Measurements from ENCODE around the gene NFATC1.

Gene NFATC1

GRCh38 chr18:79422022-79422782 is 26.5 kb downstream of the NFATC1 start:
- Histone ChIP-seq H3K36me3 (ENCODE audit: control insufficient read depth in 4 of 4, insufficient read depth in 4 of 4, low read length in 3 of 4) (peaks cover 8 to 45% (median 22%) of the 10 kb centered on the region in 4 experiments), H3K4me3 (ENCODE audit: control insufficient read depth in 1 of 7, extremely low read depth in 1 of 7, insufficient read depth in 4 of 7, low read depth in 2 of 7, low read length in 6 of 7) (no peak overlapping the region), H3K27ac (ENCODE audit: insufficient read depth in 1 of 2, low read depth in 1 of 2, low read length in 2 of 2, poor library complexity in 1 of 2, severe bottlenecking in 2 of 2) (no peak overlapping the region), H3K9me3 (ENCODE audit: control extremely low read depth in 1 of 5, control insufficient read depth in 4 of 5, insufficient read depth in 2 of 5, low read depth in 1 of 5, low read length in 4 of 5) (no peaks in the 10 kb centered on the region), H3K4me1 (ENCODE audit: control extremely low read depth in 1 of 4, control insufficient read depth in 4 of 4, insufficient read depth in 4 of 4, low read length in 3 of 4) (no peaks in the 10 kb centered on the region), H3K27me3 (replicated peaks in 2 of 5; ENCODE audit: control insufficient read depth in 4 of 5, insufficient read depth in 5 of 5, low read length in 4 of 5) (no peaks in the 10 kb centered on the region)
- WGBS (ENCODE audit: insufficient coverage): 97% methylated on average over 19 of the region's 24 CpGs
- no peak for DNase-seq
- ChIA-PET CTCF (interaction anchor here (0.6 to 1.4 kb wide), 4 partner anchors 9 to 76 kb away, joined by 3 to 6 read pairs (median 4); no protein-coding TSS in a partner anchor), POLR2A (no interaction called here)

- no peak overlapping the region for H3K4me3 ChIP-seq (ENCODE audit: control insufficient read depth in 1 of 7, extremely low read depth in 1 of 7, insufficient read depth in 4 of 7, low read depth in 2 of 7, low read length in 6 of 7)
- ChIA-PET POLR2A (no interaction called here), CTCF (interaction anchor here (1.2 to 1.4 kb wide), 2 partner anchors 11 to 26 kb away, joined by 3 to 6 read pairs; no protein-coding TSS in a partner anchor)
- no peaks in the 10 kb centered on the region for H3K4me1 ChIP-seq (ENCODE audit: control extremely low read depth in 1 of 4, control insufficient read depth in 4 of 4, insufficient read depth in 4 of 4, low read length in 3 of 4)
- 93% methylated on average over 8 of the region's 12 CpGs for WGBS (ENCODE audit: insufficient coverage)
- no peaks in the 10 kb centered on the region for H3K9me3 ChIP-seq (ENCODE audit: control extremely low read depth in 1 of 5, control insufficient read depth in 4 of 5, insufficient read depth in 2 of 5, low read depth in 1 of 5, low read length in 4 of 5)
- no peak overlapping the region for H3K27ac ChIP-seq (ENCODE audit: insufficient read depth in 1 of 2, low read depth in 1 of 2, low read length in 2 of 2, poor library complexity in 1 of 2, severe bottlenecking in 2 of 2)
- H3K36me3 ChIP-seq (ENCODE audit: control insufficient read depth in 4 of 4, insufficient read depth in 4 of 4, low read length in 3 of 4): peaks cover 8 to 45% (median 22%) of the 10 kb centered on the region in 4 experiments
- no peak for DNase-seq
- no peaks in the 10 kb centered on the region for H3K27me3 ChIP-seq (replicated peaks in 2 of 5; ENCODE audit: control insufficient read depth in 4 of 5, insufficient read depth in 5 of 5, low read length in 4 of 5)
Observed at GRCh38 chr18:79422783-79423165, 27.0 kb downstream of the NFATC1 start.

GRCh38 chr18:79423211-79424007 is 27.7 kb downstream of the NFATC1 start:
- H3K27me3 ChIP-seq (replicated peaks in 2 of 5; ENCODE audit: control insufficient read depth in 4 of 5, insufficient read depth in 5 of 5, low read length in 4 of 5): no peaks in the 10 kb centered on the region
- CTCF ChIA-PET: no interaction called here
- no peaks in the 10 kb centered on the region for H3K4me1 ChIP-seq (ENCODE audit: control extremely low read depth in 1 of 4, control insufficient read depth in 4 of 4, insufficient read depth in 4 of 4, low read length in 3 of 4)
- no peaks in the 10 kb centered on the region for H3K9me3 ChIP-seq (ENCODE audit: control extremely low read depth in 1 of 5, control insufficient read depth in 4 of 5, insufficient read depth in 2 of 5, low read depth in 1 of 5, low read length in 4 of 5)
- no peak for DNase-seq
- POLR2A ChIA-PET: no interaction called here
- no peak overlapping the region for H3K4me3 ChIP-seq (ENCODE audit: control insufficient read depth in 1 of 7, extremely low read depth in 1 of 7, insufficient read depth in 4 of 7, low read depth in 2 of 7, low read length in 6 of 7)
- WGBS (ENCODE audit: insufficient coverage): over 99% methylated on average over 25 of the region's 26 CpGs
- no peak overlapping the region for H3K27ac ChIP-seq (ENCODE audit: insufficient read depth in 1 of 2, low read depth in 1 of 2, low read length in 2 of 2, poor library complexity in 1 of 2, severe bottlenecking in 2 of 2)
- H3K36me3 ChIP-seq (ENCODE audit: control insufficient read depth in 4 of 4, insufficient read depth in 4 of 4, low read length in 3 of 4): peaks cover 8 to 41% (median 22%) of the 10 kb centered on the region in 4 experiments

- H3K27me3 ChIP-seq (replicated peaks in 2 of 5; ENCODE audit: control insufficient read depth in 4 of 5, insufficient read depth in 5 of 5, low read length in 4 of 5): no peaks in the 10 kb centered on the region
- H3K4me3 ChIP-seq (ENCODE audit: control insufficient read depth in 1 of 7, extremely low read depth in 1 of 7, insufficient read depth in 4 of 7, low read depth in 2 of 7, low read length in 6 of 7): no peak overlapping the region
- CTCF ChIA-PET: no interaction called here
- peaks cover 8 to 37% (median 22%) of the 10 kb centered on the region in 4 experiments for H3K36me3 ChIP-seq (ENCODE audit: control insufficient read depth in 4 of 4, insufficient read depth in 4 of 4, low read length in 3 of 4)
- H3K4me1 ChIP-seq (ENCODE audit: control extremely low read depth in 1 of 4, control insufficient read depth in 4 of 4, insufficient read depth in 4 of 4, low read length in 3 of 4): no peaks in the 10 kb centered on the region
- no peaks in the 10 kb centered on the region for H3K9me3 ChIP-seq (ENCODE audit: control extremely low read depth in 1 of 5, control insufficient read depth in 4 of 5, insufficient read depth in 2 of 5, low read depth in 1 of 5, low read length in 4 of 5)
- DNase-seq: no peak
- H3K27ac ChIP-seq (ENCODE audit: insufficient read depth in 1 of 2, low read depth in 1 of 2, low read length in 2 of 2, poor library complexity in 1 of 2, severe bottlenecking in 2 of 2): no peak overlapping the region
- POLR2A ChIA-PET: no interaction called here
- WGBS (ENCODE audit: insufficient coverage): 98% methylated on average over 30 of the region's 30 CpGs
Observed at GRCh38 chr18:79424008-79424565, 28.4 kb downstream of the NFATC1 start.

- peaks cover 8 to 34% (median 22%) of the 10 kb centered on the region in 4 experiments for H3K36me3 ChIP-seq (ENCODE audit: control insufficient read depth in 4 of 4, insufficient read depth in 4 of 4, low read length in 3 of 4)
- WGBS (ENCODE audit: insufficient coverage): 93% methylated on average over 15 of the region's 19 CpGs
- no peak for DNase-seq
Observed at GRCh38 chr18:79424880-79425568, 29.3 kb downstream of the NFATC1 start.

GRCh38 chr18:79425569-79425886 is 29.8 kb downstream of the NFATC1 start:
- 98% methylated on average over 10 of the region's 12 CpGs for WGBS (ENCODE audit: insufficient coverage)
- no peak overlapping the region for H3K4me3 ChIP-seq (ENCODE audit: control insufficient read depth in 1 of 7, extremely low read depth in 1 of 7, insufficient read depth in 4 of 7, low read depth in 2 of 7, low read length in 6 of 7)
- peaks cover 8 to 29% (median 19%) of the 10 kb centered on the region in 4 experiments for H3K36me3 ChIP-seq (ENCODE audit: control insufficient read depth in 4 of 4, insufficient read depth in 4 of 4, low read length in 3 of 4)
- ChIA-PET POLR2A (interaction anchor here (0.6 kb wide), 1 partner anchor 267 kb away, joined by 3 read pairs; no protein-coding TSS in a partner anchor), CTCF (interaction anchor here (0.9 to 1.1 kb wide), 2 partner anchors 18 to 43 kb away, joined by 3 to 4 read pairs; no protein-coding TSS in a partner anchor)
- H3K27me3 ChIP-seq (replicated peaks in 2 of 5; ENCODE audit: control insufficient read depth in 4 of 5, insufficient read depth in 5 of 5, low read length in 4 of 5): no peaks in the 10 kb centered on the region
- H3K4me1 ChIP-seq (ENCODE audit: control extremely low read depth in 1 of 4, control insufficient read depth in 4 of 4, insufficient read depth in 4 of 4, low read length in 3 of 4): peaks cover 0 to 13% (median 8%) of the 10 kb centered on the region in 4 experiments
- DNase-seq: no peak
- H3K9me3 ChIP-seq (ENCODE audit: control extremely low read depth in 1 of 5, control insufficient read depth in 4 of 5, insufficient read depth in 2 of 5, low read depth in 1 of 5, low read length in 4 of 5): no peaks in the 10 kb centered on the region
- no peak overlapping the region for H3K27ac ChIP-seq (ENCODE audit: insufficient read depth in 1 of 2, low read depth in 1 of 2, low read length in 2 of 2, poor library complexity in 1 of 2, severe bottlenecking in 2 of 2)

More at GRCh38 chr18:79424880-79425568, 29.3 kb downstream of the NFATC1 start:
- Histone ChIP-seq H3K4me3 (ENCODE audit: control insufficient read depth in 1 of 7, extremely low read depth in 1 of 7, insufficient read depth in 4 of 7, low read depth in 2 of 7, low read length in 6 of 7) (no peak overlapping the region), H3K27ac (ENCODE audit: insufficient read depth in 1 of 2, low read depth in 1 of 2, low read length in 2 of 2, poor library complexity in 1 of 2, severe bottlenecking in 2 of 2) (no peak overlapping the region), H3K4me1 (ENCODE audit: control extremely low read depth in 1 of 4, control insufficient read depth in 4 of 4, insufficient read depth in 4 of 4, low read length in 3 of 4) (peaks cover 0 to 8% (median 6%) of the 10 kb centered on the region in 4 experiments), H3K9me3 (ENCODE audit: control extremely low read depth in 1 of 5, control insufficient read depth in 4 of 5, insufficient read depth in 2 of 5, low read depth in 1 of 5, low read length in 4 of 5) (no peaks in the 10 kb centered on the region), H3K27me3 (replicated peaks in 2 of 5; ENCODE audit: control insufficient read depth in 4 of 5, insufficient read depth in 5 of 5, low read length in 4 of 5) (no peaks in the 10 kb centered on the region)
- POLR2A ChIA-PET: no interaction called here
- CTCF ChIA-PET: interaction anchor here (0.9 to 1.1 kb wide), 2 partner anchors 18 to 43 kb away, joined by 3 to 4 read pairs; no protein-coding TSS in a partner anchor
